GM19395 (cell line): Measurements from ENCODE around the gene WDFY3.

Experiments used
- ATAC-seq: cut with Tn5 transposase; IDR thresholded peaks from one replicate; pipeline ENCODE4 v1.9.1; 2021; ENCODE audit warnings: mild to moderate bottlenecking, moderate library complexity; ENCODE audit not compliant: unreplicated experiment

Gene WDFY3

GRCh38 chr4:84966382-84967242 lies at the start of gene WDFY3:
WDFY3 (minus strand) TSS chr4:84966690; CDS start chr4:84860591, 106,099 bp downstream.
- peak; percentile 68 for ATAC-seq

- no peak for ATAC-seq
Observed at GRCh38 chr4:85005865-85006377, 39.4 kb upstream of the WDFY3 start.

GRCh38 chr4:85000343-85000742 lies 33.9 kb upstream of the WDFY3 start:
- ATAC-seq, result no peak

GRCh38 chr4:84995386-84995785 lies 28.9 kb upstream of the WDFY3 start:
- no peak for ATAC-seq

- ATAC-seq, result no peak
Observed at GRCh38 chr4:84994280-84994679, 27.8 kb upstream of the WDFY3 start.

- no peak for ATAC-seq
Observed at GRCh38 chr4:84985952-84986351, 19.5 kb upstream of the WDFY3 start.

GRCh38 chr4:84977396-84977795 lies 10.9 kb upstream of the WDFY3 start:
- no peak for ATAC-seq

- no peak for ATAC-seq
Observed at GRCh38 chr4:84973856-84974255, 7.4 kb upstream of the WDFY3 start.

- peak; percentile 49 for ATAC-seq
Observed at GRCh38 chr4:84971319-84971932, 4.9 kb upstream of the WDFY3 start.

- ATAC-seq, result no peak
Observed at GRCh38 chr4:84968925-84969324, 2.4 kb upstream of the WDFY3 start.

GRCh38 chr4:84967243-84967690 lies 777 bp upstream of the WDFY3 start:
- no peak for ATAC-seq

GRCh38 chr4:84965553-84966381 lies 723 bp downstream of the WDFY3 start:
- peak; percentile 36 for ATAC-seq

GRCh38 chr4:84964995-84965552 lies 1.4 kb downstream of the WDFY3 start:
- ATAC-seq, result no peak

- ATAC-seq, result no peak
Observed at GRCh38 chr4:84962102-84962501, 4.4 kb downstream of the WDFY3 start.

- no peak for ATAC-seq
Observed at GRCh38 chr4:84958434-84958833, 8.1 kb downstream of the WDFY3 start.

GRCh38 chr4:84957514-84958420 lies 8.7 kb downstream of the WDFY3 start:
- no peak for ATAC-seq

GRCh38 chr4:84956014-84956413 lies 10.5 kb downstream of the WDFY3 start:
- no peak for ATAC-seq

- ATAC-seq, result no peak
Observed at GRCh38 chr4:84954982-84955567, 11.4 kb downstream of the WDFY3 start.

GRCh38 chr4:84952776-84953175 lies 13.7 kb downstream of the WDFY3 start:
- no peak for ATAC-seq
